MM.1S (cell line): ENCODE results near the gene SORCS2.

Source experiments
- EZH2 ChIP-seq: fragments of 300-600 bp; sonication (generic); optimal IDR thresholded peaks from 2 replicates; pipeline ENCODE3; 2017; ENCODE audit warnings: low read depth, mild to moderate bottlenecking, antibody characterized with exemption, low read length, mixed read lengths
- EZH2phosphoT487 ChIP-seq: fragments of 300-600 bp; sonication (generic); IDR thresholded peaks from 2 replicates; pipeline ENCODE4 v1.6.1; 2018; ENCODE audit warnings: antibody characterized with exemption, low read length
- TF ChIP-seq, protein P1 (sequence below): fragments of 300-600 bp; sonication (generic); IDR thresholded peaks from 2 replicates; pipeline ENCODE4 v1.5.1; 2016; ENCODE audit warnings: antibody characterized with exemption, low read length, mixed read lengths

DNA sequence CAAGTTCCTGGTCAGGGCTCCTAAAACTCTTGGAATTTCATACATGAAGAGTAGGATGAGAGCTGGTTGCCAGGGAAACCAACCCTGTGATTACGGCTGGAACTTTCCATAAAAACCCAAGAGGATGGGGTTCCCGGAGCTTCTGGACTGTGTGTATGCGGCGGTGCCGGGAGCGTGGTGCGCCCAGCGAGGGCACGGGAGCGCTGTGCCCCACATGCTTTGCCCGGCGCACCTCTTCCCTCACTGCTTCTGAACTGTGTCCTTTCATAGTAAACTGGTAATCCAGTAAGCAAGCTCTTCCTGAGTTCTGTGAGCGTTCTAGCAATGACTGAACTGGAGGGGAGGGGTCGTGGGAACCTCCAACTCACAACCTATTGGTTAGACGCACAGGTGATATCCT, 594.7 kb downstream of the SORCS2 start:
- TF ChIP-seq, protein P1, sequence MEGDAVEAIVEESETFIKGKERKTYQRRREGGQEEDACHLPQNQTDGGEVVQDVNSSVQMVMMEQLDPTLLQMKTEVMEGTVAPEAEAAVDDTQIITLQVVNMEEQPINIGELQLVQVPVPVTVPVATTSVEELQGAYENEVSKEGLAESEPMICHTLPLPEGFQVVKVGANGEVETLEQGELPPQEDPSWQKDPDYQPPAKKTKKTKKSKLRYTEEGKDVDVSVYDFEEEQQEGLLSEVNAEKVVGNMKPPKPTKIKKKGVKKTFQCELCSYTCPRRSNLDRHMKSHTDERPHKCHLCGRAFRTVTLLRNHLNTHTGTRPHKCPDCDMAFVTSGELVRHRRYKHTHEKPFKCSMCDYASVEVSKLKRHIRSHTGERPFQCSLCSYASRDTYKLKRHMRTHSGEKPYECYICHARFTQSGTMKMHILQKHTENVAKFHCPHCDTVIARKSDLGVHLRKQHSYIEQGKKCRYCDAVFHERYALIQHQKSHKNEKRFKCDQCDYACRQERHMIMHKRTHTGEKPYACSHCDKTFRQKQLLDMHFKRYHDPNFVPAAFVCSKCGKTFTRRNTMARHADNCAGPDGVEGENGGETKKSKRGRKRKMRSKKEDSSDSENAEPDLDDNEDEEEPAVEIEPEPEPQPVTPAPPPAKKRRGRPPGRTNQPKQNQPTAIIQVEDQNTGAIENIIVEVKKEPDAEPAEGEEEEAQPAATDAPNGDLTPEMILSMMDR = no peak
- no peak for TF ChIP-seq EZH2phosphoT487
- TF ChIP-seq EZH2 = no peak
